T-helper 9 cell (primary cell): Measurements from ENCODE around the gene DGKI.
"Not testable (repeated sequence)": the region's sequence is repeated elsewhere in the genome, so short reads cannot be mapped to it uniquely, and the experiment has no call there.

Source experiments
- DNase-seq: peaks from one replicate; pipeline ENCODE4 v3.0.0-alpha.2; 2020

The DGKI gene

DNA sequence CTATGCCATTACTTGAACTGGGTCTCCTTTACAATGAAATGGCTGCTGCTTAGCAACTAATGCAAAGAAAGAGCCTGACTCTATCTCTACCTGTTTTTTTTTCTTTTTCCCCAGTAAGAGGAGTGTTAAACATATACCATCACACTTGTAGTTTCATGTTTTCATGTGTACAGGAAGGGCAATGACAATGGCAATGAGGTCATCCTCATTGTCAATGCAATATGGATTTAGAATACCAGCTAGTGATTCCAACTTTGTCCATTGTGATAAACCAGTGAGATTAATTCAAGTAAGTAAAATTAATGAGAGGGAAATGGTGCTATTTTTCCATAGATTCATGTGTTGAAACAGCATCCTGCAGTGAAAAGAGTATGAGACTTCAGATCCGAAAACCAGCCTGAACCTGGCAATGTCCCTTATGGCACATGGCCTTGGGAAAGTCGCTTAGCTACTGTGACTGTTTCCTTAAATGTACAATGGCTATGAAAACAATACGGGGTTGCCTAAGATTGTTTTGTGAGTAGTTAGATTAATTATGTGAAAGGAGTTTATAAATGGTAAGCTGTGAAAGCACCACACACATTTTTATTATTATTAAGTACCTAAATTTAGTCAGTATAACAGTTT is 11.2 kb downstream of the DGKI start:
- DNase-seq, result no peak

DNA sequence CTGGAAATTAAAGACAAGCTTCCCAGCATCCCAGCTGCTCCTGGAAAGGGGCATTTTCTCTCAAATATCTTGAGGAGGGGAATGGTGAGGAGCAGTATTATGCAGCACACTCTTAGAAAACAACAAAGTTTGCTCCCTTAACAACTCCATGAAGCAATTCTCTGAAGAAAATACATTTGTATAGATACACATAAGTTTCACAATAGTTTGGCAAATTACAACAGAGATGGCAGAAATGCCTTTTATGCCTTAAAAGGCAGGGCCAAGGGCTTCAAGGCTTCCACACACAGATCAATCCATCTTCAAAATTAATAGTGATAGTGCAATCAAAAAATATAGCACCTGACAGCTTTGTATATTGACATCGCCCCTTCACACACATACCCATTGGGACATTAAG is 12.2 kb downstream of the DGKI start:
- no peak for DNase-seq

- not testable (repeated sequence) for DNase-seq
These were observed 13.8 kb downstream of the DGKI start for GRCh38 chr7:137832990-137833389.

DNA sequence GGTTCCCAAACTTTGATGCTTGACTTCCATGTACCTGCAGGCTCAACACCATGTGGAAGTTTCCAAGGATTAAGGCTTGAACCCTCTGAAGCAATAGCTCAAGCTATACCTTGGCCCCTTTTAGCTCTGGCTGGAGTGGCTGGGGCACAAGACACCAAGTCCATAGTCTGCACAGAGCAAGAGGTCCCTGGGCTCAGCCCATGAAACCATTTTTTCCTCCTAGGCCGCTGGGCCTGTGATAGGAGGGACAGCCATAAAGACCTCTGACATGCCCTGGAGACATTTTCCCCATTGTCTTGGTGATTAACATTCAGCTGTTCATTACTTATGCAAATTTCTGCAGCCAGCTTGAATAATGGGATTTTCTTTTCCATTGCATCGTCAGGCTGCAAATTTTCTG is 14.4 kb downstream of the DGKI start:
- no peak for DNase-seq

DNA sequence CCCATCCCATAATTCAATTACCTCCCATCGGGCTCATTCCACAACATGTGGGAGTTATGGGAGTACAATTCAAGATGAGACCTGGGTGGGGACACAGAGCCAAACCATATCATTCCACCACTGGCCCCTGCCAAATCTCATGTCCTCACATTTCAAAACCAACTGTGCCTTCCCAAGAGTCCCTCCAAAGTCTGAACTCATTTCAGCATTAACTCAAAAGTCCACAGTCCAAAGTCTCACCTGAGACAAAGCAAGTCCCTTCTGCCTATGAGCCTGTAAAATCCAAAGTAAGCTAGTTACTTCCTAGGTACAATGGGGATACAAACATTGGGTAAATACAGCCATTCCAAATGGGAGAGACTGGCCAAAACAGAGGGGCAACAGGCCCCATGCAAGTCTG is 15.2 kb downstream of the DGKI start:
- DNase-seq, result not testable (repeated sequence)

GRCh38 chr7:137829337-137829992 is 17.3 kb downstream of the DGKI start:
- DNase-seq, result no peak

DNA sequence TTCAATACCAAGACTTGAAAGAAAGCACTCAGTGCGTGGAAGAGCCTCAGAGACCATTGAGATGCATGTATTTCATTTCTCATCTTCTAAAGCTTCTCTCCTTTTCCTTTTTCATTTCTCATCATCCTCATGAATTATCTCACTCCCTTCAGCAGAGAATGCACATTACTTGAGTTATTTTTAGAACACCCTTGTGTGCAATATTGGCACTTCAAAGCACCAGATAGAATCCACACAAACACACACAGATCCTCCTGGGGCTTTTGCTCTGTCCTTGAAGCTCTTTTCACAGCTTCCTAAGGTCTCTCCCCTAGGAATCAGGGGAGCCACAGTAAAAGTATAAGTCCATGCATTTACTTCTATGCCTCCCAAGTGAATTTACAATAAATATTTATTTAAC is 18.3 kb downstream of the DGKI start:
- DNase-seq, result no peak

GRCh38 chr7:137825489-137825888 is 21.3 kb downstream of the DGKI start:
- DNase-seq, result no peak

GRCh38 chr7:137820677-137821420 is 25.9 kb downstream of the DGKI start:
- no peak for DNase-seq

DNA sequence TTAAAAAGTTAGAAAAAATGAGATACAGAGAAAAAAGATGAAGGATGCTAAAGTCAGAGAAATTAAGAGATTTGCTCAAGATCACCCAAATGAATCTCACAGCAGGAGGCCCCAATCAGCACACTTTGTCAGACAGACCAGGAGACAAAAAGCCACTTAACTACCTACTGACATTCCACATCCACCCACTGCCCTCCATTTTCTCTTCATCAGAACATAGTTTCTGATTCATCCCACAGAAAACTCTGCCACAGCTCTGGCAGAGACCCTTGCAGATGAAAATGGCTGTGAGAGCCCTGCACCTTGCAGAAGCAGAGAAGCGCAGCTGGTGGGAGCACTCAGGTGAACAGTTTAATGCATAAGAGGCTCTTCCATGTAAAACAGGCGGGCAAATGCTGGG is 26.6 kb downstream of the DGKI start:
- DNase-seq, result no peak

- no peak for DNase-seq
These were observed 28.7 kb downstream of the DGKI start for GRCh38 chr7:137818036-137818435.

- no peak for DNase-seq
These were observed 30.0 kb downstream of the DGKI start for GRCh38 chr7:137816696-137817320.

DNA sequence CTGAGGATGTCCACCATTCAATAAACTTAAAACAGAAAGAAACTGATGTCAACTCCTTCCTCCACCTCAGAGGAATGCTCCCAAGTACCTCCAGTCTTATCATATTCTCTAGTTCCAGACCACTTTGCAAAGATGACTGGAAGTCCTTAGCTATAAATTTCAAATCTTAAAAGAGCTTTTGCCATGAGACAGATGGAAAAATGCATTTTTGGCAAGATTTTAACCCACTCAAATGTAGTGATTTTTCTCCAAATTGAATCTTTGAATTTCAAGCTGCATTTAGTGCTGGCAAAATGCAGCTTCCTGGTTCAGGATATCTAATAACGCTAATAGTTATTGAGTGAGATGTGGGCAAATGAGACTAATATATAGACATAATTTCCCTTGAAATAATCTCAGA is 33.2 kb downstream of the DGKI start:
- no peak for DNase-seq

DNA sequence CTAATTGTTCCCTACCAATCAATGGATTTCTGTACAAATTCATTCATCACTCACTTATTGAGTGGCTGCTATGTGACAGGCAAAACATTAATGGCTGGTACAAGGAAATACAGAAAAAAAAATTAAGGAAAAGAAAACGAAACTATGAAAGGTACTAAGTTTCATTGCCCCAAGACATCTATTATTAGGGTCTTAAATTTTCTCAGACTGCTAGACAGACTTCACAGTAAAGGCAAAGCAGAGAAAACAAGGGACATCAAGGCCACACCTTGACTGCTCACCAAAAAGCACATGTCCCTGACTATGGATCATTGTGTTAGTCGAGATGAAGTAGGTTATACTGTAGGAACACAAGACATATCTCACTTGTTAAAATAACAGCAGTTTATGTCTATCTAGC is 36.5 kb downstream of the DGKI start:
- no peak for DNase-seq

GRCh38 chr7:137804836-137805235 is 41.9 kb downstream of the DGKI start:
- no peak for DNase-seq

DNA sequence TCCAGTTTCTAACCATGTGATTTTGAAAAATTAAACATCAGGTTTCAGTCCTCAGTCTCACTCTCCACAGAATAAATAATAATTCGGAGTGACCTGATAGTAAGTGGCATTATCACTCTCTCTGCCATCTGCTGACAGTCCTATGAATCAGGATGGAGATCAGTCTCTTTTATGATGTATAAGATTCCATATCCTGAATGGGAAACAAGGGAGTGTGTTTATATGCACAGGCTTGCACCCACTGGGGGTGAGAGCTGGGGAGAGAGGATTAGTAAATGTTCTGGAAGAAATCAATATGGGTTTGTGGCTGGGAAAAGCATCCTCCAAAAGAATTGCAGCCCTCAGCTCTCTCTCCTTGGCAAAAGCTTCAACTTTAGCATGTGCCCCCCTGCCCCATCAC is 45.3 kb downstream of the DGKI start:
- DNase-seq, result no peak

DNA sequence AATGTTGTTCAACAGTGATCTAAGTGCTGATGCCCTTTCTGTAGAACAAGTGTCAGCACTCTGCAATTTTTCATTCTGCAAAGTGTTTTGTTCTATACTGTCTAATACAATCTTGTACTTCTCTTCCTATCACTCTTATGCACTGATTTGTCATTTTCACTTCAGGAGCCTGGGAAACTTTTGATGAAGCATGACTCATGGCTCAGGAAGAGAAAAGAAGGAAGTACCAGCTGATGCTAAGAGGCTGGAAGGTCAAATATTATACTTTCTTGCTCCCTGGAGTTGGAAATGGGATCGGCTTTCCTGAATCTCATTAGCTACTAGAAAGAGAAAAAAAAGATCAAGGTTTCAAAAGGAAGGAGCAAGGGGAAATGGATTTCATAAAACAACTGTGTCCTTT is 45.8 kb downstream of the DGKI start:
- no peak for DNase-seq

DNA sequence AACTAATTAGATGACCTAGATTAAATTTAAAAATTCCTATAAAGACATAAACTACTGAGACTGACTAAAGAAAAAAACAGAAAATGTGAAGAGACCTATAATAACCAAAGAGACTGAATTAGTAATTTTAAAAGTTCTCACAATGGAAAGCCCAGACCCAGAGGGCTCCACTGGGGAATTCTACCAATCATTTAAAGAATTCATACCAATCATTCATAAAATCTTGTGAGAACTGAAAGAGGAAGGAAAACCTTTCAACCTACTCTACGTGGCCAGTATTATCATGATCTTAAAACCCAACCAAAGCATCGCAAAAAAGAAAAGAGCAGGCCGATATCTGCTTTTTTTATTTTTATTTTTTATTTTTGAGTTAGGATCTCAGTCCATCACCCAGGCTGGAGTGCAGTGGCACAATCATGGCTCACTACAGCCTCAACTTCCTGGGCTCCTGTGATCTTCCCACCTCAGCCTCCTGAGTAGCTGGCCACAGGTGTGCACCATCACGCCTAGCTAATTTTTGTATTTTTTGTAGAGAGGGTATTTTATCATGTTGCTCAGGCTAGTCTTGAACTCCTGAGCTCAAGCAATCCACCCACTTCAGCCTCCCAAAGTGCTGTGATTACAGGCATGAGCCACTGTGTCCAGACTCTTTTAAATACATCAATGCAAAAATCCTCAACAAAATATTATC is 48.6 kb downstream of the DGKI start:
- no peak for DNase-seq

DNA sequence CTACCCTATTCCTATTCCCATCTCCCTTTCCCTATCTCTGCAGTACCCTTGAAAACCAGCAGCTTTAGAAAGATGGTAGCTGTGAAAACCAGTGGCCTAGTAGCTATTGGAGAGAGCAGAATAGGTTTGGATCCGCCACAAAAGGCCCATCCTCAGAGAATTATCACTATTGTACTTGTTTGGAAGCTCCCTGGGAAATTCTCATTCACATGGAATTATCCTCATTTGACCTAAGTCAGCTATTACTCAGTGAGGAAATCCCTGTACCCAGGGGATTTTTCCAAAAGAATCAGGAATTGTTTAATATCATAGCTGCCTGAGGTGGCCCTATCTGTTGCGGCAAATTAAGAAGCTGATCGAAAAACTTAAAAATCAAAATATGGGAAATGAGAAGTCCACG is 51.6 kb downstream of the DGKI start:
- no peak for DNase-seq

DNA sequence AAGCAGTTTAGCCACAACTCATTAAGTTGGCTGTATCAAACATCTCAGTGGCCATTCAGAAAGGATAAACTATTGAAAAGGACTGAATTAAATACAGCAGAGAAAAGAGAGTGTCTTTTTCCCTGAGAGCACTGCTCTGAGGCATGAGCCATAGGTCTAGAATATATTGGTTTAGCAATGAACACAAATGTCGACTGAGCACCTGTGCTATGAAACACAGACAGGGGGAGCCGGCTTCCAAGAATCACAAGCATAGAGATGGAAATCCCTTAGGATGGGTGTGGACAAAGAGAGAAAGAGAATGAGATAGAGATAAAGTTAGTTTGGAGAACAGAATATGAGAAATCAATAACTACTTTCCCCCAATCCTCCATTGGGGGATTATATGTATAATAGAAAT is 54.8 kb downstream of the DGKI start:
- DNase-seq, result no peak

DNA sequence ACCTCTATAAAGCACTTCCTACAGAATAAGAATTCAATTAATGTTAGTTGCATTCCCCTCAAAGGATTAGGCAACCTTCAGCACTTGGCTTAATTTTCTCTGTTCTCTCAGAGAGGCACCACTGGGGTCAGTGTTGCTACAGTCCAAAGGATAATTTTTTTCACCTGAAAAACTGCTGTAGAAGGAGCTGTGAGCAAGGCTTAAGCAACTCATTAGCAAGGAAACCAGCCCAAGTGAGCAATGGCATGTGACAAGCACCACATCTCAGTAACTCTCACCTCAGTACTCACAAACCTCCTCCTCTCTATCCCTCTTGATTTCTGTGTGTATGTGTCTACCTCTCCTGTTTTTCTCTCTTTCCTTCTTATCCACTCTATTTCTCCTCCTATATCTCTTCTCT is 55.9 kb downstream of the DGKI start:
- no peak for DNase-seq

GRCh38 chr7:137789215-137789882 is 57.4 kb downstream of the DGKI start:
- no peak for DNase-seq
